Common myeloid progenitor, CD34-positive (primary cell): Measurements from ENCODE around the gene HAAO.

Experiments
- CTCF ChIA-PET: fragments of 350-600 bp; sonication (Branson Sonifier 250); formaldehyde crosslinking; loops from one replicate; lab custom pipeline; 2021; ENCODE audit warnings: antibody characterized with exemption; lab: Charles Lee
- POLR2A ChIA-PET: fragments of 350-600 bp; sonication (Branson Sonifier 250); formaldehyde crosslinking; loops from one replicate; lab custom pipeline; 2021; ENCODE audit warnings: antibody characterized with exemption; lab: Charles Lee
- DNase-seq, 3 donors: peaks; one replicate each; pipeline versions ENCODE4 v3.0.0 to v3.0.0-alpha.2; 2013
- H3K27ac ChIP-seq, 2 experiments: 1 replicate in 1 of 2; 2 replicates in 1 of 2; pipeline ENCODE4 v1.7.0; 2013; ENCODE audit warnings: inconsistent platforms in 2 of 2, low read length in 2 of 2, mild to moderate bottlenecking in 2 of 2, low read depth in 1 of 2, moderate library complexity in 1 of 2; ENCODE audit not compliant: severe bottlenecking in 2 of 2, insufficient read depth in 1 of 2, poor library complexity in 1 of 2
- H3K27me3 ChIP-seq, 5 experiments: replicated peaks in 2 of 5; 1 replicate in 3 of 5; 2 replicates in 2 of 5; pipeline versions ENCODE4 v1.6.1 to v1.7.0; 2013; ENCODE audit warnings: low read length in 4 of 5, mild to moderate bottlenecking in 2 of 5, moderate library complexity in 2 of 5, inconsistent platforms in 1 of 5; ENCODE audit not compliant: insufficient read depth in 5 of 5, control insufficient read depth in 4 of 5
- H3K36me3 ChIP-seq, 4 experiments: 1 replicate in 2 of 4; 2 replicates in 2 of 4; pipeline versions ENCODE4 v1.6.1 to v1.7.0; 2013; ENCODE audit warnings: low read length in 3 of 4, control low read depth in 1 of 4, mild to moderate bottlenecking in 1 of 4; ENCODE audit not compliant: control insufficient read depth in 4 of 4, insufficient read depth in 4 of 4
- H3K4me1 ChIP-seq, 4 experiments: 1 replicate in 3 of 4; 2 replicates in 1 of 4; pipeline versions ENCODE4 v1.6.1 to v1.7.1; 2013; ENCODE audit warnings: low read length in 3 of 4, mild to moderate bottlenecking in 3 of 4, control low read depth in 1 of 4, inconsistent platforms in 1 of 4, moderate library complexity in 1 of 4; ENCODE audit not compliant: control insufficient read depth in 4 of 4, insufficient read depth in 4 of 4; ENCODE audit errors: control extremely low read depth in 1 of 4
- H3K4me3 ChIP-seq, 7 experiments: 1 replicate in 4 of 7; 2 replicates in 3 of 7; pipeline versions ENCODE4 v1.5.1 to v1.7.0; 2013; ENCODE audit warnings: mild to moderate bottlenecking in 7 of 7, low read length in 6 of 7, moderate library complexity in 6 of 7, inconsistent platforms in 2 of 7, low read depth in 2 of 7, control low read depth in 1 of 7; ENCODE audit not compliant: insufficient read depth in 4 of 7, control insufficient read depth in 1 of 7; ENCODE audit errors: extremely low read depth in 1 of 7
- H3K9me3 ChIP-seq, 5 experiments: 1 replicate in 4 of 5; 2 replicates in 1 of 5; pipeline versions ENCODE4 v1.6.1 to v1.7.1; 2013; ENCODE audit warnings: low read length in 4 of 5, mild to moderate bottlenecking in 2 of 5, inconsistent platforms in 1 of 5, low read depth in 1 of 5, moderate library complexity in 1 of 5; ENCODE audit not compliant: control insufficient read depth in 4 of 5, insufficient read depth in 2 of 5; ENCODE audit errors: control extremely low read depth in 1 of 5
- WGBS: methylation state at CpG from one replicate; pipeline ENCODE4 v1.1.5; 2013; ENCODE audit not compliant: insufficient coverage; 5-methylcytosine and 5-hydroxymethylcytosine counted together

HAAO gene

DNA sequence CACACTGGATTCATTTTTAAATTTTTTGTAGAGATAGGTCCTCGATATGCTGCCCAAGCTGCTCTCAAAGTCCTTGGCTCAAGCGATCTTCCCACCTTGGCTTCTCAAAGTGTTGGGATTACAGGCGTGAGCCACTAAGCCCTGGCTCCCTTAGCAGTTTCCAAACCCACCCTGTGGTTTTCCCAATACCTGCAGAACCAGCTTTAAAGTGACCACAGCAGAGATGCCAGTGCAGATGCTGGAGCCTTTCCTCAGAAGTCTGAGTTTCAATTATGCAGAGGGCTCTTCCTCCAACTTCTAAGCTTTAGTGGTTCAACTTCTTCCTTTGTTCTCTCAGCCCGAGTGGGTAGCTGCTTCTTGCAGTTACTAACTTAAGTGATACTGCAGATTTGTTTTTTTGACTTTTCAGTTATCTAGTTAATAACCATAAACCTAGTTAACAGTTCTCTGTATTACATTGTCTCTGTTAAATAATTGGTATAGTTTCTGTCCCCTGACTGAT, 8.1 kb upstream of the HAAO start:
- H3K9me3 ChIP-seq: no peaks in the 10 kb centered on the region
- DNase-seq: no peak
- H3K4me1 ChIP-seq: peaks cover 0 to 7% (median 1%) of the 10 kb centered on the region in 4 experiments
- no peaks in the 10 kb centered on the region for H3K27me3 ChIP-seq
- peaks cover 0 to 2% (median under 1%) of the 10 kb centered on the region in 4 experiments for H3K36me3 ChIP-seq
- 100% methylated on average over 3 of the region's 4 CpGs for WGBS
- POLR2A ChIA-PET: interaction anchor here (0.9 to 2.0 kb wide), 2 partner anchors 10 to 25 kb away, joined by 6 to 9 read pairs; no protein-coding TSS in a partner anchor
- no peak overlapping the region for H3K27ac ChIP-seq
- H3K4me3 ChIP-seq: no peak overlapping the region
- CTCF ChIA-PET: interaction anchor here (1.1 to 2.3 kb wide), 2 partner anchors 9 to 48 kb away, joined by 4 to 6 read pairs; no protein-coding TSS in a partner anchor

DNA sequence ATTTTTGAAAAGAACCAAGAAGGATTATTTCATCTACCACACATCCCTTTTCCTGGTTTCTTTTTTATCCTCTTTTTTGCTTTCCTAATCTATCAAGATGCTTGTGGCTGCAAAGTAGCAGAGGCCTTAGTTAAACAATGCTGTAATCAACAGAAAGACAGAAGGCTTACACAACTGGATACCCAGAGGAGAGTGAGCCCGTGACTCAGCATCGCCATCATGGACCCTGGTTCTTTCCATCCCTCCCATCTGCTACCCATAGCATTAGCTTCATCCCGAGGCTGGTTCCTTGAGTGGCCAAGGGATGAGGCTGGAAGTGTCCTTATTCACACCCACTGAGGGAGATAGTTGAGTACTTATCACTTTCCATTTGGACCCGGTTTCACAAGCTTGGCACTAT, 7.5 kb upstream of the HAAO start:
- Histone ChIP-seq H3K4me3 (no peak overlapping the region), H3K27me3 (no peaks in the 10 kb centered on the region), H3K36me3 (peaks cover 0 to 2% (median under 1%) of the 10 kb centered on the region in 4 experiments), H3K27ac (no peak overlapping the region), H3K4me1 (peaks cover 0 to 5% (median 1%) of the 10 kb centered on the region in 4 experiments), H3K9me3 (no peaks in the 10 kb centered on the region)
- POLR2A ChIA-PET: interaction anchor here (0.9 to 2.0 kb wide), 2 partner anchors 11 to 24 kb away, joined by 6 to 9 read pairs; no protein-coding TSS in a partner anchor
- 100% methylated on average over 2 of the region's 4 CpGs for WGBS
- no peak for DNase-seq
- CTCF ChIA-PET: interaction anchor here (2.3 kb wide), 1 partner anchor 10 kb away, joined by 6 read pairs; no protein-coding TSS in a partner anchor

DNA sequence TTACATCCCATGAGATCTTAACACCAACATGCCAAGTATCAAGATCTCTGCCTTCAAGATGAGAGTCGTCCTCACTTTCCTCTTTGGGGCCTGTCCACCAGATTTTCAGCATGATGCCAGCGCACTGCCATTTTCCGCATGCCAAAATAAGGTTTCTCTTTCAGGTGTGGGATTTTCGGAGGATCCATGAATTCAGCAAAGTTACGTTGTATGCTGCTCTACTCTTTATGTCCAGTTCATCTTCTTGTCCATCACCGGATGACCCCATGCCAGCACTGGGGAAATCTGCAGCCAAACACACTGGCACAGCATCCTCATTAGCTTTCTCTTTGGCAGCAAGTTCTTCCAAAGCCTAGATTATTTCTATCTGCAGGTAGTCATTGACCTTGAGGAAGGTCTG, 4.9 kb upstream of the HAAO start:
- WGBS: 83% methylated on average over 6 of the region's 6 CpGs
- H3K36me3 ChIP-seq: peaks cover 0 to 6% (median 2%) of the 10 kb centered on the region in 4 experiments
- no peaks in the 10 kb centered on the region for H3K9me3 ChIP-seq
- no peak for DNase-seq
- POLR2A ChIA-PET: interaction anchor here (1.2 kb wide), 1 partner anchor 13 kb away, joined by 6 read pairs; no protein-coding TSS in a partner anchor
- CTCF ChIA-PET: interaction anchor here (1.0 kb wide), 1 partner anchor 8 kb away, joined by 4 read pairs; no protein-coding TSS in a partner anchor
- H3K4me1 ChIP-seq: peaks cover 0 to 14% (median 11%) of the 10 kb centered on the region in 4 experiments
- no peaks in the 10 kb centered on the region for H3K27me3 ChIP-seq
- H3K4me3 ChIP-seq: no peak overlapping the region
- no peak overlapping the region for H3K27ac ChIP-seq

DNA sequence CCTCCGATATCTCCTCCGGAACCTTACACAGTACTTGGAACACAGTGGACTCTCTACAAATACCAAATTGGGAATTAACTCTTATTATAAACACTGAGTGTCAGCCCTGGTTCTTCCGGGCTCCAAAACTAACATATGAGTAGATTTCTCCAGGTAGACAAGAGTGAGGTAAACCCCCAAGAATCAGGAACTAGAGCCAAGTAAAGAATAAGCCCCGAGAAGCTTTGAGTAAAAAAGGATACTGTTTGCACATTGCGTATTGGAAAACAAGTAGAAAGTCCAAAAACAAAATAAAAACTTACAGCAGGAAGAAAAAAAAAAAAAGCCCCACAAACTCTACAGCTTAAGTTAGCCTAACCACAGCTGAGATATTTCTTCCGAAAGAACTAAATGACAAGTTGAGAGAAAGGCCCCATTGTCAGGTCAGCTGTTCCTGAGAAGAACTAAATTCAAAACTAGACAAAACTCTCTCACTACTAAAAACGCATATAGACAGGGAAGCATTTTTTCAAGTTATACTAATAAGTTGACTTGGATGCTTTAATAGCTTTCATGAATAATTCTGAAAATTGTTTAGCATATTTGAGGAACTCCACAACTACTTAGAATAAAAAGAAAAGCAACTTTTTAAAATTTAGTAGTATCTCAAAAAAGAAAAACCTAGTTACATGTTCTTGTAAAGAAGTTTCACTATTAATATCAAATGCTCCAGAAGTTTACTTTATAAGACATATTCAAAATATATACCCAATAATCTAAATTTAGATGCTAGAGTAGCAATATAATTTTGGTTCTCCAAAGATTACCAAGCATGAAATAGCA, 4.3 kb upstream of the HAAO start:
- ChIA-PET CTCF (interaction anchor here (0.6 to 1.1 kb wide), 4 partner anchors 9 to 71 kb away, joined by 3 to 5 read pairs (median 4); no protein-coding TSS in a partner anchor), POLR2A (interaction anchor here (1.2 kb wide), 1 partner anchor 13 kb away, joined by 6 read pairs; no protein-coding TSS in a partner anchor)
- no peak overlapping the region for H3K4me3 ChIP-seq
- DNase-seq: no peak
- H3K27me3 ChIP-seq: no peaks in the 10 kb centered on the region
- H3K4me1 ChIP-seq: peaks cover 0 to 18% (median 16%) of the 10 kb centered on the region in 4 experiments
- no peak overlapping the region for H3K27ac ChIP-seq
- H3K36me3 ChIP-seq: peaks cover 0 to 6% (median 2%) of the 10 kb centered on the region in 4 experiments
- no CpG with 5 or more reads among the region's 7 CpGs for WGBS
- H3K9me3 ChIP-seq: no peaks in the 10 kb centered on the region

DNA sequence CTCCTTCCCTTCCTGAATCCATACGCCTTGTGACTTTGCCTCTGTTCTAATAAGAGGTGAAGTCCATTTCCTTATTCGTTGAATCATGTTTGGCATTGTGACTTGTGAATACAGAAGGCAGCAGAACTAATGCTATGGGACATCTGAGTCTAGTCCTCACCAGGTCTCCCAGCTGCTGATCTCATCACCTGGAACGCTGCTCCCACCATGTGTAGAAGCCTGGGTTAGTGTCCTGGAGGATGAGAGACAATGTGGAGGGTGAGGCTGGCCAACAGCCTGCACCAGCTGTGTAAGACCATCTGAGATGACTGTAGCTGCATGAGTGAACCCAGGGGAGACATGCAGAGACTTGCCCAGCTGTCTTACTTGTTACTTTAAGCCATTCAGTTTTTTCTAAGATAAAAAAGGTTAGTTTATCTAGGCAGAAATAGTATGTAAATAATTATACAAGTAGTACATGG, 3.5 kb upstream of the HAAO start:
- H3K36me3 ChIP-seq: peaks cover 0 to 6% (median 2%) of the 10 kb centered on the region in 4 experiments
- H3K4me1 ChIP-seq: peaks cover 0 to 22% (median 20%) of the 10 kb centered on the region in 4 experiments
- ChIA-PET POLR2A (interaction anchor here (1.2 kb wide), 1 partner anchor 14 kb away, joined by 6 read pairs; no protein-coding TSS in a partner anchor), CTCF (interaction anchor here (1.1 kb wide), 2 partner anchors 14 to 23 kb away, joined by 3 to 5 read pairs; no protein-coding TSS in a partner anchor)
- no peak overlapping the region for H3K27ac ChIP-seq
- H3K27me3 ChIP-seq: no peaks in the 10 kb centered on the region
- H3K9me3 ChIP-seq: no peaks in the 10 kb centered on the region
- WGBS: 60% methylated on average over 3 of the region's 3 CpGs
- no peak overlapping the region for H3K4me3 ChIP-seq
- no peak for DNase-seq

DNA sequence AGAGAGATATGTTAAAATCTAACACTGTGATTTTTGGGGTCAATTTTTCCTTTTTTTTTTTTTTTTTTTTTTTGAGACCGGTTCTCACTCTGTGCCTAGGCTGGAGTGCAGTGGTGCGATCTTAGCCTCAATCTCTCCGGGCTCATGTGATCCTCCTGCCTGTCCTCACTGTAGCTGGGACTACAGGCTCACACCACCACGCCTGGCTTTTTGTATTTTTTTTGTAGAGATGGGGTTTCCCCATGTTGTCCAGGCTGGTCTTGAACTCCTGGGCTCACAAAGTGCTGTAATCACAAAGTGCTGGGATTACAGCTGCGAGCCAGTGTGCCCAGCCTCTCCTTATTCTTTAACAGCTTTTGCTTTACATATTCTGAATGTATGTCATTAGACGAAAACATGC, 2.9 kb upstream of the HAAO start:
- Histone ChIP-seq H3K4me1 (peaks cover 0 to 22% (median 20%) of the 10 kb centered on the region in 4 experiments), H3K27ac (no peak overlapping the region), H3K36me3 (peaks cover 0 to 6% (median 2%) of the 10 kb centered on the region in 4 experiments), H3K27me3 (no peaks in the 10 kb centered on the region), H3K9me3 (no peaks in the 10 kb centered on the region), H3K4me3 (no peak overlapping the region)
- ChIA-PET POLR2A (no interaction called here), CTCF (interaction anchor here (1.4 kb wide), 1 partner anchor 14 kb away, joined by 3 read pairs; no protein-coding TSS in a partner anchor)
- no peak for DNase-seq
- 100% methylated on average over 1 of the region's 6 CpGs for WGBS
